Measurements from ENCODE around the gene OASL.

The OASL gene

DNA sequence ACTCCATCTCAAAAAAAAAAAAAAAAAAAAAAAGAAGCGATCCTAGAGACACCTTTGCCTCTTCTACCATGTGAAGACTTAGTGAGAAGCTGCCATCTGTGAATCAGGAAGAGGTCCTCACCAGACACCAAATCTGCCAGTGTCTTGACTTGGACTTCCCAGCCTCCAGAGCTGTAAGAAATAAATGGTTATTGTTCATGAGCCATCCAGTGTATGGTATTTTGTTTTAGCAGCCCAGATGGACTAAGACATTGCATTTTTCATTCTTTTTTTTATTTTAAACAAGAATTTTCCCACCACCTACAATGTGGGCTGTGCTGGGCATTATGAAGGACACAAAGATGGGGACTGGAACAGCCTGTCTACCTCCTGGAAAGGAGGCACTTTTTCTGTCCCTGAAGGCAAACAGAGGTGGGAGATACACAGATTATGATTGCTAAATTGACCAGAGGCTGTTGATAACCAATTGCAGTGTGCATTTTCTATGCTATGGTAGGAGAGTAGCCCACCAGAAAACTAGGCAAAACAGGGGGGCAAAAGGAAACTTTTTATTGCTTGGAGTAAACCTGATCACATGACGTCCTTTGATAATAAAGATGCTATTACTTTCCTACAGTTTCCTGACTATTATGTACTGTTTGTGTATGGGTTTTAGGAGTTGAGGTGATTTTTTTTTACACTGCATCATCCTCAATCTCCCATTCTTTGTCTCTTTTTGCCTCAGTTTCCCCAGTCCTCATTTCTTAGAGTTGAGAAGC, 20.0 kb downstream of the OASL start:
- no peak overlapping the region for H3K27ac ChIP-seq (replicated peaks)
- no peak overlapping the region for H3K4me3 ChIP-seq (replicated peaks; ENCODE audit: insufficient read depth, low read length)
- H3K27me3 ChIP-seq (ENCODE audit: insufficient read depth, poor library complexity, severe bottlenecking), result no peaks in the 10 kb centered on the region
- no peak for DNase-seq (ENCODE audit: low read depth in 1 of 2, low spot score in 1 of 2)
- TF ChIP-seq GABPA (IDR thresholded peaks at IDR 0.05; ENCODE audit: low read depth), result no peak
- TF ChIP-seq, protein P1, sequence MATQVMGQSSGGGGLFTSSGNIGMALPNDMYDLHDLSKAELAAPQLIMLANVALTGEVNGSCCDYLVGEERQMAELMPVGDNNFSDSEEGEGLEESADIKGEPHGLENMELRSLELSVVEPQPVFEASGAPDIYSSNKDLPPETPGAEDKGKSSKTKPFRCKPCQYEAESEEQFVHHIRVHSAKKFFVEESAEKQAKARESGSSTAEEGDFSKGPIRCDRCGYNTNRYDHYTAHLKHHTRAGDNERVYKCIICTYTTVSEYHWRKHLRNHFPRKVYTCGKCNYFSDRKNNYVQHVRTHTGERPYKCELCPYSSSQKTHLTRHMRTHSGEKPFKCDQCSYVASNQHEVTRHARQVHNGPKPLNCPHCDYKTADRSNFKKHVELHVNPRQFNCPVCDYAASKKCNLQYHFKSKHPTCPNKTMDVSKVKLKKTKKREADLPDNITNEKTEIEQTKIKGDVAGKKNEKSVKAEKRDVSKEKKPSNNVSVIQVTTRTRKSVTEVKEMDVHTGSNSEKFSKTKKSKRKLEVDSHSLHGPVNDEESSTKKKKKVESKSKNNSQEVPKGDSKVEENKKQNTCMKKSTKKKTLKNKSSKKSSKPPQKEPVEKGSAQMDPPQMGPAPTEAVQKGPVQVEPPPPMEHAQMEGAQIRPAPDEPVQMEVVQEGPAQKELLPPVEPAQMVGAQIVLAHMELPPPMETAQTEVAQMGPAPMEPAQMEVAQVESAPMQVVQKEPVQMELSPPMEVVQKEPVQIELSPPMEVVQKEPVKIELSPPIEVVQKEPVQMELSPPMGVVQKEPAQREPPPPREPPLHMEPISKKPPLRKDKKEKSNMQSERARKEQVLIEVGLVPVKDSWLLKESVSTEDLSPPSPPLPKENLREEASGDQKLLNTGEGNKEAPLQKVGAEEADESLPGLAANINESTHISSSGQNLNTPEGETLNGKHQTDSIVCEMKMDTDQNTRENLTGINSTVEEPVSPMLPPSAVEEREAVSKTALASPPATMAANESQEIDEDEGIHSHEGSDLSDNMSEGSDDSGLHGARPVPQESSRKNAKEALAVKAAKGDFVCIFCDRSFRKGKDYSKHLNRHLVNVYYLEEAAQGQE (IDR thresholded peaks at IDR 0.05; ENCODE audit: insufficient replicate concordance, low read depth), result no peak
- TF ChIP-seq, protein P2, sequence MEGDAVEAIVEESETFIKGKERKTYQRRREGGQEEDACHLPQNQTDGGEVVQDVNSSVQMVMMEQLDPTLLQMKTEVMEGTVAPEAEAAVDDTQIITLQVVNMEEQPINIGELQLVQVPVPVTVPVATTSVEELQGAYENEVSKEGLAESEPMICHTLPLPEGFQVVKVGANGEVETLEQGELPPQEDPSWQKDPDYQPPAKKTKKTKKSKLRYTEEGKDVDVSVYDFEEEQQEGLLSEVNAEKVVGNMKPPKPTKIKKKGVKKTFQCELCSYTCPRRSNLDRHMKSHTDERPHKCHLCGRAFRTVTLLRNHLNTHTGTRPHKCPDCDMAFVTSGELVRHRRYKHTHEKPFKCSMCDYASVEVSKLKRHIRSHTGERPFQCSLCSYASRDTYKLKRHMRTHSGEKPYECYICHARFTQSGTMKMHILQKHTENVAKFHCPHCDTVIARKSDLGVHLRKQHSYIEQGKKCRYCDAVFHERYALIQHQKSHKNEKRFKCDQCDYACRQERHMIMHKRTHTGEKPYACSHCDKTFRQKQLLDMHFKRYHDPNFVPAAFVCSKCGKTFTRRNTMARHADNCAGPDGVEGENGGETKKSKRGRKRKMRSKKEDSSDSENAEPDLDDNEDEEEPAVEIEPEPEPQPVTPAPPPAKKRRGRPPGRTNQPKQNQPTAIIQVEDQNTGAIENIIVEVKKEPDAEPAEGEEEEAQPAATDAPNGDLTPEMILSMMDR (IDR thresholded peaks at IDR 0.05; ENCODE audit: insufficient read depth, low read length), result no peak
- no peak for TF ChIP-seq POLR2AphosphoS5 (IDR thresholded peaks at IDR 0.05; ENCODE audit: low read depth)
- no peak for TF ChIP-seq SPI1 (IDR thresholded peaks at IDR 0.05; ENCODE audit: borderline replicate concordance, low read depth)

DNA sequence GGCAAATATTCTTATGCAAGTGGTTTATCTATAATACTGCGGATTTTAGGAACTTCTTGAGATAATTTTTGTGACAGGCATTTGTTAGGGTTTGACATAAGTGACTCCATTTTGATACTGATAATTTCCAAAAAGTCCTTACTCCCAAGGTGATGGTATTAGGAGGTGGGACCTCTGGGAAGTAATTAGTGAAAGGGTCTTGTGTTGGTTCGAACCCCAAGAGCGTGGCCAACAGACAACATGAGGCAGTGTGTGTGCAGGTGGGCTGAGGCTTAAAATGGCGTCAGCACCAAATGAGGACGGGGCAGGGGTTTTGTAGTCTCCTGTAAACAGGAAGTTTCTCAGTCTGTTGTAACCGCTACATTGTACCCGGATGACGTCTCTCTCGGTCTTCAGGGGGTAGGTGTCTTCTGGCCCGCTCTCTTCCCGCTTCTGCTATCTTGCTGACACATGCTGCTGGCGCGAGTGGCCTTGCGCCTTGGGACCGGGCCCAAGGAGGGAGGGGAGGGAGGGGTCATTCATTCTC, 21.0 kb downstream of the OASL start:
- H3K27me3 ChIP-seq (ENCODE audit: insufficient read depth, poor library complexity, severe bottlenecking), result no peaks in the 10 kb centered on the region
- TF ChIP-seq, protein P1 (IDR thresholded peaks at IDR 0.05; ENCODE audit: insufficient replicate concordance, low read depth), result no peak
- TF ChIP-seq GABPA (IDR thresholded peaks at IDR 0.05; ENCODE audit: low read depth) (no peak), SPI1 (IDR thresholded peaks at IDR 0.05; ENCODE audit: borderline replicate concordance, low read depth) (no peak), POLR2AphosphoS5 (IDR thresholded peaks at IDR 0.05; ENCODE audit: low read depth) (no peak)
- TF ChIP-seq, protein P2 (IDR thresholded peaks at IDR 0.05; ENCODE audit: insufficient read depth, low read length), result no peak
- peak in 1 of 2 experiments; percentile 61 for DNase-seq (ENCODE audit: low read depth in 1 of 2, low spot score in 1 of 2)
- H3K27ac ChIP-seq (replicated peaks), result no peak overlapping the region
- H3K4me3 ChIP-seq (replicated peaks; ENCODE audit: insufficient read depth, low read length), result no peak overlapping the region

DNA sequence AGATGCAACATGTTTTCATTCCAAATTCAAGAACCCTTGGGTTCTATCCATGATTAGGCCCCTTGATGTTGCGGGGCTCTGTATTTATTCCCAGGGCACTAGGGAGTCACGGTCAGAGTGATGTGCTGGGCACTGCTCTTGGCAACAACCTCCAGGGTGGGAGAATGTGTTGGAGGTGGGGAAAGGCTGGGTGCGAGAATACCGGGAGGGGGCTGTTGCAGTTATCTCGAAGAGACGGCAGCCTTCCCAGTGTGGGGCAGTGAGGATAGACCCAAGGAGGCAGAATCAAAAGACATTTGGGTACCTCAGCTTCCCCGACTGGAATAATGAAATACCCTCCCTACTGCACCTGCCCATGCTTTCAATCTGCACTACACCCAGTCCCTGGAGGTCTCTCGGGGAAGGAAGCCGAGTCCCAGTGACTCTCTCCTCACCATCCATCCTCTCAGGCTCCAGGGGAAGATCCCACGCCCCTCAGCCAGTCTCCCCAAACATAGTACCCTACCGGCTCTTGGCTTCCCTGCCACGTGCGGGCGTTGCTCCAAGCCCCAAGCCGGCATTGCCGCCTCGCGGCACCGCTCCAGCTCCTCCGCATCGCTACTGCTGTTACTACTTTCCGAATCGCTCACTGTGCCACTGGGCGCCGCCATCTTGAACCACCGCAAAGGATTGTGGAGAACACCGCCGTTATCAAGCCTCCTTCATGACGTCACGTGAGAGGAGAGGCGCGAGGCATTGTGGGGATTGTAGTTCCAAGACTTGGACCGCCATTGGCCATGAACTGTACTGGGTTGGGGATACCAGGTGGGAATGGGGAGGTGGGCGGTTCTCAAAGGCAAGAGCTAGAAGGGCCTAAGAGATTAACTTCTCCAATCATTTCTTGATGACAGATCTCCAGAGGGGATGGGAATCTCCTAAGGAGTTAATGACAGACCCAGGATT, 22.9 kb downstream of the OASL start, which contains the start of gene C12orf43:
Gene C12orf43 (minus strand): TSS at position 663 of the 942 bp plus-strand sequence. CDS start 13 bp downstream, at position 650.
- H3K4me3 ChIP-seq (replicated peaks; ENCODE audit: insufficient read depth, low read length), result peak within 1 kb of the TSS; percentile 99
- peak; percentile 80; the same call in 1 of the 2 replicates for TF ChIP-seq POLR2AphosphoS5 (IDR thresholded peaks at IDR 0.05; ENCODE audit: low read depth)
- no peak for TF ChIP-seq GABPA (IDR thresholded peaks at IDR 0.05; ENCODE audit: low read depth)
- peak; percentile 83 to 95 for DNase-seq (ENCODE audit: low read depth in 1 of 2, low spot score in 1 of 2)
- peak within 1 kb of the TSS; percentile 70 for H3K27ac ChIP-seq (replicated peaks)
- H3K27me3 ChIP-seq (ENCODE audit: insufficient read depth, poor library complexity, severe bottlenecking), result no peaks in the 10 kb centered on the region
